ENCODE measurements around the gene GAS2. TPM values are rescaled to one million over a fixed set of nuclear protein-coding genes. Genes with fewer than 3 reads are reported as not detected.

The GAS2 gene
- total and polyA plus RNA-seq, 2 of the 4 experiments (the other 2 are of a cell fraction), result 0.51 to 0.90 TPM

DNA sequence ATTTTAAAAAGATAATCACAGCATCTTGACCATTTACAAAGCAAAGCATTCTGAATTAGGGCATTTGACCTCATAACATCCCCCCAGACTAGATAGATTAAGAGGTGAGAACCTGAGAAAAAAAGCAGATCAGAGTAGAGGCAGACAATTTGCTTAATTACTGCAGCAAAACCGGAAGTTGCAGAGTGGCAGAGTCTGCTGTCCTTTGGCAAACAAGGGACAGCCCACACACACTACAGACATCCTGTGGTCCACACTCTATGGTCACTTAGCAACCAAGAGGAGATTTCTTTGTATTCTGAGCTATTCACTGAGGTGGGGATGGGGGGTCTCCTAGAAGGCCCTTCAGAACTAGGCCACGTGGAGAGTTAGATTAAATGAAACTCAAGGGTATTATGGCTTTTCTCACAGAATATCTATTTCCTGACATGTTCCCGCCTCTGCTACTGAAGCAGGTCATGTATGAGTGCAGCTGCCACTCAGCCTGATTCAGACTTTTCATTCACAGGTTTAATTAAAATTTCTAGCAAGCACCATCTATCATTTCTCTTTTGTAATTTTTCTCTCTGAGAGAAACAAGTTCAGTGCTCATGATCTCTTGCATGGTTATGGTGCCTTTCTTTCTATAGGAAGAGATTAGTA lies 114.7 kb downstream of the GAS2 start:
- Histone ChIP-seq H3K9me1 (ENCODE audit: insufficient read depth, low read length) (no peaks in the 10 kb centered on the region), H3K9me3 (ENCODE audit: control insufficient read depth, insufficient read depth, low read length) (no peaks in the 10 kb centered on the region), H2AK5ac (ENCODE audit: low read depth, low read length) (no peak overlapping the region), H4K8ac (ENCODE audit: low read depth in 2 of 2, low read length in 2 of 2) (no peak overlapping the region), H4K20me1 (ENCODE audit: insufficient read depth, low read length) (no peaks in the 10 kb centered on the region), H3K56ac (ENCODE audit: extremely low read depth, insufficient read depth, low read length) (no peak overlapping the region), H4K91ac (ENCODE audit: insufficient read depth, low read depth, low read length) (no peak overlapping the region), H3K36me3 (ENCODE audit: control insufficient read depth, insufficient read depth, low read length) (no peaks in the 10 kb centered on the region), H4K5ac (ENCODE audit: low read depth, low read length) (no peak overlapping the region), H3K4me2 (ENCODE audit: low read depth, low read length) (no peak overlapping the region), H3K4ac (ENCODE audit: low read depth, low read length) (no peak overlapping the region), H3K14ac (replicated peaks; ENCODE audit: low read depth, low read length) (no peak overlapping the region), H2BK5ac (ENCODE audit: low read depth, low read length, poor library complexity, severe bottlenecking) (no peak overlapping the region), H3K79me1 (ENCODE audit: low read depth in 1 of 2, low read length in 2 of 2) (no peaks in the 10 kb centered on the region), H2BK20ac (ENCODE audit: low read depth, low read length) (no peak overlapping the region), H2AK9ac (replicated peaks; ENCODE audit: low read depth, low read length, poor library complexity) (no peak overlapping the region), H3K27ac (ENCODE audit: insufficient read depth, low read length) (no peak overlapping the region), H2BK120ac (ENCODE audit: low read depth, low read length) (no peak overlapping the region), H3K4me3 (ENCODE audit: insufficient read depth, low read depth, low read length) (no peak overlapping the region), H3K27me3 (ENCODE audit: control insufficient read depth, insufficient read depth, low read length) (no peaks in the 10 kb centered on the region), H2BK15ac (ENCODE audit: low read depth, low read length) (no peak overlapping the region), H3K23ac (ENCODE audit: low read depth, low read length) (no peak overlapping the region), H3K18ac (ENCODE audit: low read depth, low read length) (no peak overlapping the region), H3K9ac (ENCODE audit: low read depth, low read length) (no peak overlapping the region), H3K4me1 (ENCODE audit: control insufficient read depth, insufficient read depth, low read length) (no peaks in the 10 kb centered on the region), H2AFZ (replicated peaks; ENCODE audit: low read length, poor library complexity) (no peak overlapping the region)
- no CpG with 5 or more reads among the region's 3 CpGs for WGBS, 2 experiments (ENCODE audit: extremely low coverage in 2 of 2, insufficient read length in 1 of 2)
- intact Hi-C loops (cut with micrococcal nuclease), result no loop called here
- in situ Hi-C loops (cut with MboI; ENCODE audit: low sequenced_read_pairs), result loop anchor here (10.0 kb wide), 1 partner anchor 446 kb away; the partner anchor contains the start of gene SLC17A6
- POLR2A ChIA-PET (ENCODE audit: unreplicated experiment), result no interaction called here
- TF ChIP-seq NFE2L2 (IDR thresholded peaks at IDR 0.05; ENCODE audit: low read depth, low read length) (no peak), RAD21 (IDR thresholded peaks at IDR 0.05; ENCODE audit: low read length) (no peak), MAFK (IDR thresholded peaks at IDR 0.05; ENCODE audit: low read depth, low read length) (no peak), FOS (IDR thresholded peaks at IDR 0.05; ENCODE audit: low read depth, low read length) (no peak)
- dilution Hi-C loops (cut with HindIII; ENCODE audit: low sequenced_read_pairs, unreplicated experiment), result no loop called here
- ATAC-seq (ENCODE audit: low read depth) (no peak), DNase-seq (no peak)
- no TSS peak for BruUV-seq (replicated peaks)
- CTCF ChIA-PET, result interaction anchor here (1.0 kb wide), 1 partner anchor 29 kb away, joined by 3 read pairs; no protein-coding TSS in a partner anchor

Measured in IMR-90 (cell line).